T-cell (primary cell): ENCODE results near the gene KIF26A. TPM values are rescaled to one million over a fixed set of nuclear protein-coding genes. Genes with fewer than 3 reads are reported as not detected.

Experiments
- ATAC-seq, 4 experiments: fragments of 200-7000 bp in 3 of 4; fragments of 150-1000 bp in 1 of 4; cut with Tn5 transposase; replicated peaks in 1 of 4; 1 replicate in 3 of 4; 2 replicates in 1 of 4; pipeline ENCODE4 v1.10.0; 2021; ENCODE audit warnings: moderate library complexity in 3 of 4, mild to moderate bottlenecking in 2 of 4, moderate number of reproducible peaks in 1 of 4
- CTCF ChIA-PET, 2 donors: fragments of 300-600 bp; sonication (Branson Sonifier 250); formaldehyde crosslinking; loops; one replicate each; lab custom pipeline; 2022; ENCODE audit warnings: antibody characterized with exemption in 2 of 2; lab: Charles Lee
- POLR2A ChIA-PET, 2 donors: fragments of 300-600 bp; sonication (Branson Sonifier 250); formaldehyde crosslinking; loops; one replicate each; lab custom pipeline; 2022; ENCODE audit warnings: antibody characterized with exemption in 2 of 2; lab: Charles Lee
- DNase-seq, 35 experiments: peaks; one replicate each; pipeline versions ENCODE4 v3.0.0 to v3.0.0-alpha.2; 2013 to 2023
- H3K27ac ChIP-seq: one replicate; pipeline ENCODE4 v1.5.1; 2013; ENCODE audit warnings: low read length
- H3K27me3 ChIP-seq, 2 experiments: replicated peaks in 1 of 2; 1 replicate in 1 of 2; 2 replicates in 1 of 2; pipeline versions ENCODE4 v1.6.1 to v1.7.0; 2013; ENCODE audit warnings: low read length in 1 of 2, mixed read lengths in 1 of 2; ENCODE audit not compliant: control insufficient read depth in 2 of 2, insufficient read depth in 2 of 2; ENCODE audit errors: extremely low read depth in 1 of 2
- H3K36me3 ChIP-seq, 2 donors: 1 replicate in 1 of 2; 2 replicates in 1 of 2; pipeline versions ENCODE4 v1.6.1 to v1.7.0; 2013; ENCODE audit warnings: low read length in 1 of 2; ENCODE audit not compliant: control insufficient read depth in 2 of 2, insufficient read depth in 1 of 2; ENCODE audit errors: extremely low read depth in 1 of 2
- H3K4me1 ChIP-seq, 2 experiments: 1 replicate in 1 of 2; 2 replicates in 1 of 2; pipeline versions ENCODE4 v1.6.1 to v1.7.0; 2013; ENCODE audit warnings: low read length in 2 of 2, mixed read lengths in 1 of 2; ENCODE audit not compliant: insufficient read depth in 2 of 2, control insufficient read depth in 1 of 2; ENCODE audit errors: extremely low read depth in 1 of 2
- H3K4me3 ChIP-seq, 2 donors: 1 replicate in 1 of 2; 2 replicates in 1 of 2; pipeline versions ENCODE4 v1.5.1 to v1.7.0; 2013; ENCODE audit warnings: mild to moderate bottlenecking in 2 of 2, low read length in 1 of 2, moderate library complexity in 1 of 2; ENCODE audit not compliant: control insufficient read depth in 1 of 2; ENCODE audit errors: extremely low read depth in 1 of 2
- H3K9me3 ChIP-seq: 2 replicates; pipeline ENCODE4 v1.7.0; 2013
- H3K27ac Mint-ChIP-seq, 2 donors: one replicate each; pipeline ENCODE4 v1.8.0; 2020 to 2021; ENCODE audit warnings: mild to moderate bottlenecking in 2 of 2, mixed read lengths in 2 of 2
- H3K27me3 Mint-ChIP-seq, 2 donors: one replicate each; pipeline ENCODE4 v1.8.0; 2021 to 2022; ENCODE audit warnings: mixed read lengths in 2 of 2
- H3K36me3 Mint-ChIP-seq: one replicate; pipeline ENCODE4 v1.8.0; 2021; ENCODE audit warnings: mixed read lengths
- H3K4me1 Mint-ChIP-seq, 3 donors: one replicate each; pipeline ENCODE4 v1.8.0; 2020 to 2022; ENCODE audit warnings: mixed read lengths in 3 of 3, mild to moderate bottlenecking in 1 of 3
- H3K4me3 Mint-ChIP-seq, 3 donors: one replicate each; pipeline ENCODE4 v1.8.0; 2020 to 2022; ENCODE audit warnings: mild to moderate bottlenecking in 3 of 3, mixed read lengths in 3 of 3, moderate library complexity in 3 of 3
- H3K9me3 Mint-ChIP-seq, 3 donors: one replicate each; pipeline ENCODE4 v1.8.0; 2020 to 2022; ENCODE audit warnings: mixed read lengths in 3 of 3
- WGBS: methylation state at CpG from one replicate; pipeline ENCODE4 v1.1.5; 2013; ENCODE audit warnings: missing lambda C conversion rate; ENCODE audit not compliant: insufficient coverage; 5-methylcytosine and 5-hydroxymethylcytosine counted together
- total RNA-seq, 35 experiments: library from RNA in 6 of 35; stranded (reverse) in 6 of 35; fragments of 120-200 nt in 1 of 35; gene quantifications; one replicate each; pipeline versions ENCODE4 v1.2.1 to v1.2.4 and lab custom pipeline; 2013 to 2026

Gene KIF26A
- total RNA-seq, 5 donors from 2014 or later (not counting 1 experiment from before 2014, with no cell fraction given) = 0.07 to 1.6 (median 0.44) TPM

DNA sequence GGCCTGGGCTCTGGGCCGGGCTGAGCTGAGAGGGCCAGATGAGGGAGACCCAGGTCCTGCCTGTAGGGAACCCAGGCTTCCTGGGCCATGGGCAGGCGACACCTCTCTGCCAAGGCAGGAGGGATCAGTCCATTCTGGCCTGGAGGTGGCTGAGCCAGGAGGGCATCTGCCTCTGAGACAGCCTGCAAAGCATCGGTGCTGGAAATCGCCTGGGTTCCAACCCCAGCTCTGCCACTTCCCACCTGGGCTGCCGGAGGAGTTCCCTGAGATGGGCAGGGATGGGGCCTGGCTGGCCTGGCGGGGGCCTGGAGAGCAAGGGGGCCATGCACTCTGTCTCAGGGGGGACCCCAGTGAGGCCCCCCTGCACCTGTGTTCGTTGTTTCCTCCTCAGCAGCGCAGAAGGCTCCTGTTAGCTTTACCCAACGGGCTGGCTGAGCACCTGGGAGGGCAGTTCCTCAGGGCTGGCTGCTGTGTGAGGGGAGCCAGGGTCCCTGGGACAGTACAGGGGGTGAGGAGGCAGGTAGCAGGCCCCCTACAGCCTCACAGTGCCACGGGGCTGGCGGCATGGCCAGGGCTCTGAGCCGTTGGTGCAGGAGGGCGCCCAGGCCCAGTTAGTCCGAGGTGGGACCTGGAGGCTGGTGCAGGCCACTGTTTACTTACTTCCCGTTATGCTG lies 50.5 kb downstream of the KIF26A start:
- H3K36me3 ChIP-seq = no peaks in the 10 kb centered on the region
- H3K27me3 ChIP-seq = peaks cover 0 to 8% of the 10 kb centered on the region in 2 experiments
- ATAC-seq (no peak), DNase-seq (no peak)
- H3K9me3 ChIP-seq = no peaks in the 10 kb centered on the region
- no peaks in the 10 kb centered on the region for H3K36me3 Mint-ChIP-seq
- no peaks in the 10 kb centered on the region for H3K4me1 Mint-ChIP-seq
- no peaks in the 10 kb centered on the region for H3K9me3 Mint-ChIP-seq
- H3K27ac ChIP-seq = no peak overlapping the region
- H3K4me3 ChIP-seq = no peak overlapping the region
- no peaks in the 10 kb centered on the region for H3K27me3 Mint-ChIP-seq
- no peak overlapping the region for H3K27ac Mint-ChIP-seq
- CTCF ChIA-PET = no interaction called here
- H3K4me3 Mint-ChIP-seq = no peak overlapping the region
- WGBS = 75% methylated on average over 15 of the region's 15 CpGs
- POLR2A ChIA-PET = no interaction called here
- no peaks in the 10 kb centered on the region for H3K4me1 ChIP-seq

DNA sequence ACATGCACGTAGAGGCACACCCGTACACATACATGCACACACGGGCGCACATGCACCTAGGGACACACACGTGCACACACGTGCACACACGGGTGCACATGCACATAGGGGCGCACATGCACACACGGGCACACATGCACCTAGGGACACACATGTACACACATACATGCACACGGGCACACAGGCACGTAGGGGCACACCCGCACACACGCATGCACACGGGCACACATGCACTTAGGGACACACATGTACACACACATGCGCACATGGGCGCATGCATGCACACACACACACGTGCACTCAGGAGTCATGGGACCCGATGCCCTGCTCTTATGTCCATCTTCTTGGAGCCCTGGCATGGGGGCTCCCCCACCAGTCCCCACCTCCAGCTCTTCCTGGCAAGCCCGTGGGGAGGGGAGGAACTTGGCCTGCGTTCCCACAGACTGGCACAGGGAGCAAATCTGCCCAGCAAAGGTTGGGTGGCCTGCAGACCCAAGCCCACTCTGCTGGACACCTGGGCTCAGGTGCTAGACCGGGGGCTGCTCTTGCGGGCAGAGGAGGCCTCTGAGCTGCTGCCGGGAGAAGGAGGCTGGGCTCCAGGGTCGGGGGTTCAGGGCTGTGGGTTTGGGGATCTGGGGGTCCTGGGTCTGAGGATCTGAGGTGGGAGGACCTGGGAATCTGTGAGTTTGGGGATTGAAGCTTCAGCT lies 51.4 kb downstream of the KIF26A start:
- Mint-ChIP-seq H3K27ac (no peak overlapping the region), H3K27me3 (no peaks in the 10 kb centered on the region)
- POLR2A ChIA-PET = no interaction called here

DNA sequence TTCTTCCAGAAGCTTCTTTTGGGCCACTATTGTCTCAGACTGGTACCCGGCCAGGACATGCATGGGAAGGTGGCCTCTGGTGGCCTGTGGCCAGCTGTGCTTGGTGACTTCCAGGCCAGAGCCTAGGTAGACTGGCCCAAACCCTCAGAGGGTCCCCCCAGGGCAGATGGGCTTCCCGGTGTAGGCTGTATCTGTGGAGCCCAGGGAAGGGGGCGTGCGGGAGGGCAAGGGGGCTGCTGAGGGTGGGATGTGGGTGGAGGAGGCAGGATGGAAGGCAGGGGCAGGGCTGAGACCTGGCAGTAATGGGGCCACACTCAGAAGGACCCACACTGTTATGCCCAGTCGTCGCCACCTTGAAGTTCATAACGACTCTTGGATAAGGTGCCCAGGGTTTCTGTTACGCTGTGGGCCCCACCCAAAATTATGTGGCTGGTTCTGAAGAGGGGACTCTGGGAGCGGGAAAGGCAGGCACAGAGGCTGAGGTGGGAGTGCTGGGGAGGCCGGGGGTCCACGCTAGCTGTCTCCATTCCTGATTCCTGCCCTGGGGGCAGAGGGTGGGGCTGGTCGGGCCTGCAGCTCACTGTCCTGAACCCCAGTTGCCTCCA lies 52.1 kb downstream of the KIF26A start:
- Mint-ChIP-seq H3K4me1 (no peaks in the 10 kb centered on the region), H3K36me3 (no peaks in the 10 kb centered on the region), H3K4me3 (no peak overlapping the region), H3K27ac (no peak overlapping the region), H3K9me3 (no peaks in the 10 kb centered on the region), H3K27me3 (no peaks in the 10 kb centered on the region)
- ChIA-PET POLR2A (no interaction called here), CTCF (no interaction called here)
- DNase-seq = no peak
- H3K36me3 ChIP-seq = no peaks in the 10 kb centered on the region
- WGBS = 76% methylated on average over 12 of the region's 12 CpGs
- H3K4me3 ChIP-seq = no peak overlapping the region
- no peaks in the 10 kb centered on the region for H3K9me3 ChIP-seq
- H3K27ac ChIP-seq = no peak overlapping the region
- H3K4me1 ChIP-seq = no peaks in the 10 kb centered on the region
- peaks cover 0 to 14% of the 10 kb centered on the region in 2 experiments for H3K27me3 ChIP-seq
- no peak for ATAC-seq

More for the DNA sequence above, 51.4 kb downstream of the KIF26A start:
- Histone ChIP-seq H3K9me3 (no peaks in the 10 kb centered on the region), H3K4me3 (no peak overlapping the region), H3K27ac (no peak overlapping the region), H3K27me3 (peaks cover 0 to 7% of the 10 kb centered on the region in 2 experiments), H3K4me1 (no peaks in the 10 kb centered on the region), H3K36me3 (no peaks in the 10 kb centered on the region)
- WGBS = 89% methylated on average over 21 of the region's 24 CpGs
- no peak for ATAC-seq
- Mint-ChIP-seq H3K4me1 (no peaks in the 10 kb centered on the region), H3K36me3 (no peaks in the 10 kb centered on the region), H3K4me3 (no peak overlapping the region), H3K9me3 (no peaks in the 10 kb centered on the region)
- no peak for DNase-seq
- CTCF ChIA-PET = no interaction called here

DNA sequence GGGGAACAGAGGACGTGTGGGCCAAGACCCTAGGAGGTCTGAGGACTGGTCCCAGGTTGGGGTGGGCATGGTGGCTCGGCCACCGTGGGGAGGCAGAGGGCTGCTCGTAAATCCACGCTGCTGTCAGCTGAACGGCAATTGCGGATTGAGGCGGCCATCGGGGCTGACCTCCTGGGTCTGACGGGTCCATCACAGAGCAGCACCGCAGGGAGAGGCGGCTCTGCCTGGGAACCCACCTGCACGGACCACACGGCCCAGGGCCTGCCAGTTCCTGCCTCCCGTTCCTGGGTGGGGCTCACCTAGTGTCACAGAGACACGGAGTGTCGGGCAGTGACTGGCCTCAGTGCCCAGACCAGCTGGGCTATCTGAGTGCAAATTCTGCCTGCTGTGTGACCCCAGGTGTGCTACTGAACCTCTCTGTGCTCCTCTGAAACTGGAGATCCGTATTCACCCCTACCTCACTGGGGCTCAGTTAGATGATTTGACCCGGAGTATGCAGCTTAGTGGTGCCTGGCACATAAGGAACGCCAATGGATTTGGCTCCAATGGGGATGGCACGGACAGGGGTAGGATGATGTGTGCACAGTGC lies 53.1 kb downstream of the KIF26A start:
- no peaks in the 10 kb centered on the region for H3K36me3 Mint-ChIP-seq
- CTCF ChIA-PET = no interaction called here

DNA sequence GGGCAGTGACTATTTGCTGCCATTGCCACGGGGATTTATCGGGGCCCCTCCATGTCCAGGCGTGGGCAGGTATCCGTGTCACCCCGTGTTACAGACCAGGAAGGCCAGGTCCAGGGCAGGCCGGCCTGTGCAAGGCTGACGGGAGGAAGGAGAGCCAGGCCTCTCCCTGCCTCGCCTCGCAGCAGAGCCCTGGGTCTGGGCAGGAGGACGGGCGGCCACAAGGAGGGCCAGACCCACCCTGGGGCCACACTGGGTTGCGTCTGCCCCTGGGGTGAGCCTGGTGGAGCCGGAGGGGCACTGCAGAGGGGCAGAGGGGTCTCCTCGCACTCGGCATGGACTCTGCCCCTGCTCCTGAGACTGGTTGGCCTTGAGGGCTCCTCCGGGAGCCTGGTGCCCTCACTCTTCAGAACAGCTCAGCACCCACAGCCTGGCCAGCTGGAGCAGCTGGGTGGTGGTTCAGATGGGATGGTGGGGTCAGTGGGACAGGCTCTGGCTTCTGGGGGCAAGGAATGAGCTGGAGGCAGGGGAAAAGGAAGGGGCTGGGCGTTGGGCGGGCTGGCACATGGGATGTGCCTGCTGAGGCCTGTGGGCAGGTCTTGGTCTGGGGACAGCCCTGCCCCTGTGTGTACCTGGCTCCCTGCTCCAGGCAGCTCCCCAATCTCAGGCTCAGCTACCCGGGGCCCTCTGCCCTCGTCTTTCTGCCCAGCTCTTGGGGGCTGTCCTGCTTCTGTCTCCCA lies 53.9 kb downstream of the KIF26A start:
- DNase-seq = no peak
- Mint-ChIP-seq H3K9me3 (no peaks in the 10 kb centered on the region), H3K4me3 (no peak overlapping the region), H3K4me1 (peaks cover 0 to 8% (median 3%) of the 10 kb centered on the region in 3 donors), H3K27ac (no peak overlapping the region), H3K36me3 (no peaks in the 10 kb centered on the region), H3K27me3 (no peaks in the 10 kb centered on the region)
- Histone ChIP-seq H3K27me3 (peaks cover 0 to 15% of the 10 kb centered on the region in 2 experiments), H3K36me3 (no peaks in the 10 kb centered on the region), H3K27ac (no peak overlapping the region), H3K9me3 (no peaks in the 10 kb centered on the region), H3K4me1 (no peaks in the 10 kb centered on the region), H3K4me3 (no peak overlapping the region)
- ChIA-PET POLR2A (no interaction called here), CTCF (no interaction called here)
- ATAC-seq = no peak
- whole genome bisulfite sequencing = 76% methylated on average over 16 of the region's 20 CpGs

More for the DNA sequence above, 53.1 kb downstream of the KIF26A start:
- H3K4me1 Mint-ChIP-seq = peaks cover 0 to 7% (median 3%) of the 10 kb centered on the region in 3 donors
- ATAC-seq (no peak), DNase-seq (no peak)
- Histone ChIP-seq H3K9me3 (no peaks in the 10 kb centered on the region), H3K36me3 (no peaks in the 10 kb centered on the region), H3K27me3 (peaks cover 0 to 15% of the 10 kb centered on the region in 2 experiments), H3K4me3 (no peak overlapping the region), H3K27ac (no peak overlapping the region), H3K4me1 (no peaks in the 10 kb centered on the region)
- H3K27ac Mint-ChIP-seq = no peak overlapping the region
- no peak overlapping the region for H3K4me3 Mint-ChIP-seq
- POLR2A ChIA-PET = no interaction called here
- H3K9me3 Mint-ChIP-seq = no peaks in the 10 kb centered on the region
- no peaks in the 10 kb centered on the region for H3K27me3 Mint-ChIP-seq
- WGBS = 77% methylated on average over 19 of the region's 21 CpGs

DNA sequence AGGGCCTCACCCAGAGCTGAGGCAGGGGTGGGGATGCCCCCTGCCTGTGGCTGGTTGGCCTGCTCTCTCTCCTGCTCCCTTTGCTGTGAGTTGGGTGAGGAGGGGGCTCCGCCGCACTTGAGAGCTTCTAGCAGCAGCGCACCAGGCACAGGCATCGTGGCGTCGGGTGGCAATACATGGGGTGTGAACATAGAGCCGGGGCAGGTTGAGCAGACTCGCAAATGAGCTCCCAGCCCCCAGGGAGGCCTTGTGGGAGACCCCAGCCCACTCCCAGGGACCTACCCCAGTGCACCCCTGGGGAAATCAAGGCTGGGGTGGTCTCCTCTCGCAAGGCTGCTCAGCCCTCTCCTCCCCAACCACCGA lies 54.5 kb downstream of the KIF26A start:
- Mint-ChIP-seq H3K27ac (no peak overlapping the region), H3K27me3 (no peaks in the 10 kb centered on the region), H3K9me3 (no peaks in the 10 kb centered on the region), H3K4me3 (no peak overlapping the region), H3K4me1 (peaks cover 0 to 8% (median 3%) of the 10 kb centered on the region in 3 donors), H3K36me3 (no peaks in the 10 kb centered on the region)
- H3K9me3 ChIP-seq = no peaks in the 10 kb centered on the region
- DNase-seq (no peak), ATAC-seq (no peak)
- 100% methylated on average over 6 of the region's 10 CpGs for WGBS
- ChIA-PET CTCF (no interaction called here), POLR2A (no interaction called here)
- H3K4me1 ChIP-seq = no peaks in the 10 kb centered on the region
- no peak overlapping the region for H3K4me3 ChIP-seq
- peaks cover 0 to 15% of the 10 kb centered on the region in 2 experiments for H3K27me3 ChIP-seq
- H3K27ac ChIP-seq = no peak overlapping the region
- H3K36me3 ChIP-seq = no peaks in the 10 kb centered on the region
